WTC11 (cell line): ENCODE results near the gene MCL1.

ENCODE experiments used
- ATF3 ChIP-seq: sonication (generic); formaldehyde crosslinking; conservative IDR thresholded peaks from 2 replicates; pipeline ENCODE4 v1.8.1; 2022; ENCODE audit warnings: mild to moderate bottlenecking, missing genetic modification reagents
- USF1 ChIP-seq: sonication (generic); formaldehyde crosslinking; IDR thresholded peaks from 2 replicates; pipeline ENCODE4 v1.8.0; 2022; ENCODE audit warnings: mild to moderate bottlenecking, missing genetic modification reagents

- TF ChIP-seq USF1 (CRISPR knock-in tag) (no peak), ATF3 (CRISPR knock-in tag) (no peak)
Measured at GRCh38 chr1:150550222-150551050, 29.0 kb downstream of the MCL1 start.
